IMR-90 (cell line): ENCODE data around the gene PIEZO2. TPM values are rescaled to one million over a fixed set of nuclear protein-coding genes. Genes with fewer than 3 reads are reported as not detected.

Experiments used
- ATAC-seq: fragments of 200-7000 bp; cut with Tn5 transposase; 2 replicates; pipeline ENCODE4 v1.9.1; 2020; ENCODE audit warnings: low read depth, mild to moderate bottlenecking, moderate library complexity
- BruUV-seq: library from RNA; stranded (reverse); fragments of 400-500 nt; replicated peaks from 2 replicates; lab custom pipeline; 2021; lab: Mats Ljungman, UMichigan
- CTCF ChIA-PET: fragments of 300-600 bp; formaldehyde crosslinking; extraction: SDS; loops from one replicate; lab custom pipeline; 2021; ENCODE audit warnings: antibody characterized with exemption; lab: Yijun Ruan, JAX
- POLR2A ChIA-PET: fragments of 300-600 bp; sonication (Branson Sonifier 250); formaldehyde crosslinking; loops from one replicate; lab custom pipeline; 2022; ENCODE audit warnings: antibody characterized with exemption; ENCODE audit not compliant: unreplicated experiment; lab: Charles Lee
- DNase-seq: peaks from one replicate; pipeline ENCODE4 v3.0.0; 2013
- H2AFZ ChIP-seq: replicated peaks from 2 replicates; pipeline ENCODE3; 2013; ENCODE audit warnings: low read length, mild to moderate bottlenecking; ENCODE audit not compliant: poor library complexity
- H2AK5ac ChIP-seq: 2 replicates; pipeline ENCODE4 v1.6.1; 2013; ENCODE audit warnings: low read depth, low read length, inconsistent platforms
- H2AK9ac ChIP-seq: replicated peaks from 2 replicates; pipeline ENCODE3; 2013; ENCODE audit warnings: mild to moderate bottlenecking, low read depth, low read length, moderate library complexity; ENCODE audit not compliant: poor library complexity
- H2BK120ac ChIP-seq: 2 replicates; pipeline ENCODE4 v1.6.1; 2013; ENCODE audit warnings: low read depth, low read length, inconsistent platforms
- H2BK15ac ChIP-seq: 3 replicates; pipeline ENCODE4 v1.6.1; 2013; ENCODE audit warnings: low read depth, low read length, inconsistent platforms
- H2BK20ac ChIP-seq: 2 replicates; pipeline ENCODE4 v1.6.1; 2013; ENCODE audit warnings: low read depth, mild to moderate bottlenecking, inconsistent platforms, low read length, moderate library complexity
- H2BK5ac ChIP-seq: 2 replicates; pipeline ENCODE4 v1.6.1; 2013; ENCODE audit warnings: mild to moderate bottlenecking, low read depth, low read length, inconsistent platforms; ENCODE audit not compliant: poor library complexity, severe bottlenecking
- H3K14ac ChIP-seq: replicated peaks from 2 replicates; pipeline ENCODE4 v1.6.1; 2013; ENCODE audit warnings: low read depth, low read length, inconsistent platforms
- H3K18ac ChIP-seq: 2 replicates; pipeline ENCODE4 v1.6.1; 2013; ENCODE audit warnings: low read depth, low read length, control low read depth
- H3K23ac ChIP-seq: 2 replicates; pipeline ENCODE4 v1.6.1; 2013; ENCODE audit warnings: low read depth, low read length, inconsistent platforms
- H3K27ac ChIP-seq: 2 replicates; pipeline ENCODE4 v1.5.1; 2013; ENCODE audit warnings: mild to moderate bottlenecking, control low read depth, low read length; ENCODE audit not compliant: insufficient read depth
- H3K27me3 ChIP-seq: 2 replicates; pipeline ENCODE4 v1.6.1; 2013; ENCODE audit warnings: low read length; ENCODE audit not compliant: control insufficient read depth, insufficient read depth
- H3K36me3 ChIP-seq: 2 replicates; pipeline ENCODE4 v1.6.1; 2013; ENCODE audit warnings: low read length, mixed read lengths; ENCODE audit not compliant: control insufficient read depth, insufficient read depth
- H3K4ac ChIP-seq: 2 replicates; pipeline ENCODE4 v1.6.1; 2013; ENCODE audit warnings: low read depth, low read length, inconsistent platforms
- H3K4me1 ChIP-seq: 2 replicates; pipeline ENCODE4 v1.6.1; 2013; ENCODE audit warnings: low read length, mixed read lengths; ENCODE audit not compliant: control insufficient read depth, insufficient read depth
- H3K4me2 ChIP-seq: 2 replicates; pipeline ENCODE4 v1.6.1; 2013; ENCODE audit warnings: low read depth, mild to moderate bottlenecking, control low read depth, low read length, moderate library complexity
- H3K4me3 ChIP-seq: 2 replicates; pipeline ENCODE4 v1.5.1; 2013; ENCODE audit warnings: low read depth, mild to moderate bottlenecking, control low read depth, low read length, moderate library complexity; ENCODE audit not compliant: insufficient read depth
- H3K56ac ChIP-seq: 2 replicates; pipeline ENCODE4 v1.6.1; 2013; ENCODE audit warnings: low read length, inconsistent platforms; ENCODE audit not compliant: insufficient read depth; ENCODE audit errors: extremely low read depth
- H3K79me1 ChIP-seq, 2 experiments: 2 replicates each; pipeline ENCODE4 v1.6.1; 2013; ENCODE audit warnings: low read length in 2 of 2, inconsistent platforms in 1 of 2, low read depth in 1 of 2
- H3K9ac ChIP-seq: 2 replicates; pipeline ENCODE4 v1.6.1; 2013; ENCODE audit warnings: low read depth, low read length, control low read depth
- H3K9me1 ChIP-seq: 2 replicates; pipeline ENCODE4 v1.6.1; 2013; ENCODE audit warnings: low read length, inconsistent platforms; ENCODE audit not compliant: insufficient read depth
- H3K9me3 ChIP-seq: 2 replicates; pipeline ENCODE4 v1.6.1; 2013; ENCODE audit warnings: low read length; ENCODE audit not compliant: control insufficient read depth, insufficient read depth
- H4K20me1 ChIP-seq: 2 replicates; pipeline ENCODE4 v1.6.1; 2013; ENCODE audit warnings: low read length, inconsistent platforms; ENCODE audit not compliant: insufficient read depth
- H4K5ac ChIP-seq: 2 replicates; pipeline ENCODE4 v1.6.1; 2013; ENCODE audit warnings: mild to moderate bottlenecking, low read depth, low read length, control low read depth
- H4K8ac ChIP-seq, 2 experiments: 2 replicates each; pipeline ENCODE4 v1.6.1; 2013; ENCODE audit warnings: low read depth in 2 of 2, low read length in 2 of 2, control low read depth in 1 of 2, inconsistent platforms in 1 of 2
- H4K91ac ChIP-seq: 2 replicates; pipeline ENCODE4 v1.6.1; 2013; ENCODE audit warnings: low read depth, low read length, inconsistent platforms; ENCODE audit not compliant: insufficient read depth
- BHLHE40 ChIP-seq: fragments of 150-350 bp; IDR thresholded peaks from 2 replicates; pipeline ENCODE4 v1.6.1; 2016; ENCODE audit warnings: mild to moderate bottlenecking, low read depth, low read length
- CEBPB ChIP-seq: IDR thresholded peaks from 2 replicates; pipeline ENCODE4 v1.6.1; 2012; ENCODE audit warnings: low read depth, low read length, improper control_type of control experiment
- CHD1 ChIP-seq: IDR thresholded peaks from 2 replicates; pipeline ENCODE4 v1.6.1; 2012; ENCODE audit warnings: low read depth, low read length, improper control_type of control experiment
- CTCF ChIP-seq: conservative IDR thresholded peaks from 2 replicates; pipeline ENCODE4 v1.5.1; 2012; ENCODE audit warnings: mild to moderate bottlenecking, low read depth, low read length, improper control_type of control experiment
- ELK1 ChIP-seq: fragments of 150-350 bp; IDR thresholded peaks from 2 replicates; pipeline ENCODE4 v1.6.1; 2016; ENCODE audit warnings: low read depth, mild to moderate bottlenecking, low read length, moderate library complexity, borderline replicate concordance
- FOS ChIP-seq: fragments of 150-350 bp; IDR thresholded peaks from 2 replicates; pipeline ENCODE4 v1.6.1; 2016; ENCODE audit warnings: low read depth, low read length
- MAFK ChIP-seq: IDR thresholded peaks from 2 replicates; pipeline ENCODE4 v1.6.1; 2012; ENCODE audit warnings: low read depth, low read length, improper control_type of control experiment
- MAZ ChIP-seq: IDR thresholded peaks from 2 replicates; pipeline ENCODE4 v1.6.1; 2012; ENCODE audit warnings: low read depth, mild to moderate bottlenecking, low read length, improper control_type of control experiment, moderate library complexity, borderline replicate concordance
- MXI1 ChIP-seq: IDR thresholded peaks from 2 replicates; pipeline ENCODE4 v1.6.1; 2012; ENCODE audit warnings: low read depth, mild to moderate bottlenecking, low read length, moderate library complexity, borderline replicate concordance
- NFE2L2 ChIP-seq: fragments of 150-350 bp; IDR thresholded peaks from 2 replicates; pipeline ENCODE4 v1.6.1; 2016; ENCODE audit warnings: low read depth, mild to moderate bottlenecking, low read length
- POLR2A ChIP-seq: IDR thresholded peaks from 2 replicates; pipeline ENCODE4 v1.6.1; 2012; ENCODE audit warnings: mild to moderate bottlenecking, low read depth, low read length
- RAD21 ChIP-seq: IDR thresholded peaks from 2 replicates; pipeline ENCODE4 v1.6.1; 2012; ENCODE audit warnings: low read length, improper control_type of control experiment
- RCOR1 ChIP-seq: IDR thresholded peaks from 2 replicates; pipeline ENCODE4 v1.6.1; 2012; ENCODE audit warnings: mild to moderate bottlenecking, low read length, improper control_type of control experiment; ENCODE audit not compliant: insufficient replicate concordance
- RFX5 ChIP-seq: IDR thresholded peaks from 2 replicates; pipeline ENCODE4 v1.8.0; 2012; ENCODE audit warnings: low read depth, mild to moderate bottlenecking, low read length, moderate library complexity
- WGBS, 2 experiments: methylation state at CpG; one replicate each; pipeline versions ENCODE4 v1.1.5 to v1.1.7; 2013; ENCODE audit warnings: missing lambda C conversion rate in 2 of 2; ENCODE audit not compliant: insufficient read length in 1 of 2; ENCODE audit errors: extremely low coverage in 2 of 2; 5-methylcytosine and 5-hydroxymethylcytosine counted together
- dilution Hi-C: fragments of 300-500 bp; cut with HindIII; formaldehyde crosslinking; loops from one replicate; pipeline ENCODE4 v1.14.3; 2018; ENCODE audit warnings: low sequenced_read_pairs; ENCODE audit not compliant: unreplicated experiment
- in situ Hi-C: fragments of 300-500 bp; cut with MboI; formaldehyde crosslinking; loops from 3 replicates; pipeline ENCODE4 v1.14.3; 2019; ENCODE audit warnings: low sequenced_read_pairs, inconsistent platforms, mixed read lengths
- intact Hi-C: fragments of 100-400 bp; cut with micrococcal nuclease; formaldehyde crosslinking; loops from 2 replicates; pipeline ENCODE4 v1.10.0; 2022
- polyA plus RNA-seq, 3 experiments: library from polyadenylated mRNA; depleted of rRNA; stranded (reverse); fragments of >200 nt; gene quantifications; 2 replicates each; pipeline ENCODE4 v1.2.3, GENCODE V29; 2012; ENCODE audit warnings: low replicate concordance in 1 of 3
- total RNA-seq: library from RNA; depleted of rRNA; stranded (reverse); fragments of >200 nt; gene quantifications from 2 replicates; pipeline ENCODE4 v1.2.3, GENCODE V29; 2012

Gene PIEZO2
- total and polyA plus RNA-seq, 2 of the 4 experiments (the other 2 are of a cell fraction) = 2.4 to 4.1 TPM

GRCh38 chr18:11125492-11126315 lies 23.7 kb downstream of the PIEZO2 start (continued):
- TF ChIP-seq NFE2L2 = no peak
- no peak for TF ChIP-seq MXI1
- TF ChIP-seq POLR2A = no peak

- Histone ChIP-seq H3K9me3 (peaks cover 6% of the 10 kb centered on the region), H2BK15ac (no peak overlapping the region), H3K18ac (no peak overlapping the region), H2AFZ (no peak overlapping the region), H3K4me3 (no peak overlapping the region), H3K4ac (no peak overlapping the region), H3K4me2 (no peak overlapping the region), H3K36me3 (no peaks in the 10 kb centered on the region), H3K4me1 (peaks cover 10% of the 10 kb centered on the region; the same call in 1 of the 2 replicates), H3K27me3 (no peaks in the 10 kb centered on the region), H3K14ac (no peak overlapping the region), H2BK5ac (no peak overlapping the region), H2BK120ac (no peak overlapping the region), H2BK20ac (no peak overlapping the region), H4K91ac (no peak overlapping the region), H4K20me1 (no peaks in the 10 kb centered on the region; the same call in 1 of the 2 replicates), H3K23ac (no peak overlapping the region), H2AK9ac (no peak overlapping the region), H4K8ac (no peak overlapping the region), H2AK5ac (no peak overlapping the region), H3K27ac (no peak overlapping the region), H3K79me1 (0 out of 4 replicates have a peak, but pooled peaks cover 0 to 7% of the 10 kb centered on the region in 2 experiments), H4K5ac (no peak overlapping the region), H3K9me1 (no peaks in the 10 kb centered on the region; the same call in 1 of the 2 replicates), H3K56ac (no peak overlapping the region), H3K9ac (no peak overlapping the region)
- no TSS peak for BruUV-seq
- DNase-seq (no peak), ATAC-seq (no peak)
- no CpG with 5 or more reads among the region's 1 CpG for WGBS, 2 experiments
- dilution Hi-C loops = no loop called here
- ChIA-PET POLR2A (no interaction called here), CTCF (no interaction called here)
- in situ Hi-C loops = no loop called here
- intact Hi-C loops = no loop called here
- TF ChIP-seq NFE2L2 (no peak), MXI1 (no peak), FOS (no peak), POLR2A (no peak), CEBPB (no peak), RCOR1 (no peak), CHD1 (no peak), ELK1 (no peak), RAD21 (no peak), CTCF (no peak), MAFK (no peak), BHLHE40 (no peak), MAZ (no peak), RFX5 (no peak)
Observed at GRCh38 chr18:11124054-11124453, 25.3 kb downstream of the PIEZO2 start.
